ENCODE results near the gene TALDO1.

Gene TALDO1

GRCh38 chr11:796565-797295, 49.5 kb downstream of the TALDO1 start:
- TF ChIP-seq TAF1 (IDR thresholded peaks at IDR 0.05; ENCODE audit: borderline replicate concordance, insufficient read depth, low read length) = no peak
- TF ChIP-seq FOXP2 (optimal IDR thresholded peaks at IDR 0.05; ENCODE audit: borderline replicate concordance, extremely low read depth, extremely low read length, insufficient read depth) = no peak
- no peak for TF ChIP-seq REST (IDR thresholded peaks at IDR 0.05; ENCODE audit: insufficient read depth in 1 of 2, low read depth in 2 of 2, low read length in 2 of 2)
- no peak for TF ChIP-seq POLR2AphosphoS5 (IDR thresholded peaks at IDR 0.05; ENCODE audit: low read depth, low read length)
- TF ChIP-seq SIN3A (IDR thresholded peaks at IDR 0.05; ENCODE audit: borderline replicate concordance, insufficient read depth, low read length) = no peak

GRCh38 chr11:797296-798092, 50.2 kb downstream of the TALDO1 start:
- TF ChIP-seq TAF1 (IDR thresholded peaks at IDR 0.05; ENCODE audit: borderline replicate concordance, insufficient read depth, low read length) = 0 out of 2 replicates have a peak, but pooled peaks have one; percentile 20
- peak; percentile 64; the same call in 1 of the 2 replicates for TF ChIP-seq SIN3A (IDR thresholded peaks at IDR 0.05; ENCODE audit: borderline replicate concordance, insufficient read depth, low read length)
- no peak for TF ChIP-seq REST (IDR thresholded peaks at IDR 0.05; ENCODE audit: insufficient read depth in 1 of 2, low read depth in 2 of 2, low read length in 2 of 2)
- peak; percentile 69; the same call in 1 of the 2 replicates for TF ChIP-seq POLR2AphosphoS5 (IDR thresholded peaks at IDR 0.05; ENCODE audit: low read depth, low read length)
- TF ChIP-seq FOXP2 (optimal IDR thresholded peaks at IDR 0.05; ENCODE audit: borderline replicate concordance, extremely low read depth, extremely low read length, insufficient read depth) = no peak

- TF ChIP-seq FOXP2 (optimal IDR thresholded peaks at IDR 0.05; ENCODE audit: borderline replicate concordance, extremely low read depth, extremely low read length, insufficient read depth) (no peak), POLR2AphosphoS5 (IDR thresholded peaks at IDR 0.05; ENCODE audit: low read depth, low read length) (no peak), REST (IDR thresholded peaks at IDR 0.05; ENCODE audit: insufficient read depth in 1 of 2, low read depth in 2 of 2, low read length in 2 of 2) (no peak), TAF1 (IDR thresholded peaks at IDR 0.05; ENCODE audit: borderline replicate concordance, insufficient read depth, low read length) (peak; percentile 25; the same call in 1 of the 2 replicates), SIN3A (IDR thresholded peaks at IDR 0.05; ENCODE audit: borderline replicate concordance, insufficient read depth, low read length) (peak; percentile 50; the same call in 1 of the 2 replicates)
These were observed 50.9 kb downstream of the TALDO1 start, which contains the start of gene SLC25A22 for GRCh38 chr11:798093-798713. Gene SLC25A22, minus strand, starts transcription at chr11:798281. Its CDS starts 3,275 bp downstream, at chr11:795006.

GRCh38 chr11:799641-800316, 52.5 kb downstream of the TALDO1 start:
- TF ChIP-seq REST (IDR thresholded peaks at IDR 0.05; ENCODE audit: insufficient read depth in 1 of 2, low read depth in 2 of 2, low read length in 2 of 2) = no peak
- TF ChIP-seq POLR2AphosphoS5 (IDR thresholded peaks at IDR 0.05; ENCODE audit: low read depth, low read length) = no peak
- TF ChIP-seq TAF1 (IDR thresholded peaks at IDR 0.05; ENCODE audit: borderline replicate concordance, insufficient read depth, low read length) = no peak
- TF ChIP-seq FOXP2 (optimal IDR thresholded peaks at IDR 0.05; ENCODE audit: borderline replicate concordance, extremely low read depth, extremely low read length, insufficient read depth) = no peak
- no peak for TF ChIP-seq SIN3A (IDR thresholded peaks at IDR 0.05; ENCODE audit: borderline replicate concordance, insufficient read depth, low read length)

Measured in PFSK-1 (cell line).